HepG2 (cell line): Measurements from ENCODE around the gene RPS6KL1. TPM values are rescaled to one million over a fixed set of nuclear protein-coding genes. Genes with fewer than 3 reads are reported as not detected.

Source experiments
- ATRX ChIP-seq: sonication (generic); formaldehyde crosslinking; IDR thresholded peaks from 2 replicates; pipeline ENCODE4 v1.4.0; 2020; ENCODE audit warnings: missing genetic modification reagents, borderline replicate concordance
- GABPA ChIP-seq, 2 experiments: IDR thresholded peaks; 2 replicates each; pipeline ENCODE4 v1.6.1; 2011 to 2016; ENCODE audit warnings: low read depth in 2 of 2, low read length in 1 of 2, missing biosample characterization in 1 of 2, missing genetic modification characterization in 1 of 2
- GATA4 ChIP-seq: sonication (generic); IDR thresholded peaks from 2 replicates; pipeline ENCODE4 v1.6.1; 2016; ENCODE audit warnings: antibody characterized with exemption, low read depth, borderline replicate concordance
- PITX1 ChIP-seq: sonication (generic); formaldehyde crosslinking; IDR thresholded peaks from 2 replicates; pipeline ENCODE4 v1.5.1; 2020; ENCODE audit warnings: mild to moderate bottlenecking, missing genetic modification reagents
- SAP130 ChIP-seq: IDR thresholded peaks from 2 replicates; pipeline ENCODE4 v1.6.1; 2016; ENCODE audit warnings: low read depth
- TSC22D2 ChIP-seq: sonication (generic); formaldehyde crosslinking; IDR thresholded peaks from 2 replicates; pipeline ENCODE4 v1.5.1; 2020; ENCODE audit warnings: missing genetic modification reagents, mild to moderate bottlenecking, borderline replicate concordance
- ZNF746 ChIP-seq: sonication (generic); formaldehyde crosslinking; IDR thresholded peaks from 2 replicates; pipeline ENCODE4 v1.8.0; 2022; ENCODE audit warnings: mild to moderate bottlenecking, missing genetic modification reagents
- ZSCAN21 ChIP-seq: sonication (generic); formaldehyde crosslinking; IDR thresholded peaks from 2 replicates; pipeline ENCODE4 v1.8.0; 2022; ENCODE audit warnings: mild to moderate bottlenecking, missing genetic modification reagents, moderate library complexity, borderline replicate concordance
- polyA plus RNA-seq, 8 experiments: library from polyadenylated mRNA; depleted of rRNA in 3 of 8; stranded (reverse) in 7 of 8; unstranded in 1 of 8; fragments of >200 nt; fragmentation: Illumina TruSeq in 4 of 8; extraction: Trizol in 4 of 8; gene quantifications; 2 replicates each; pipeline versions ENCODE4 v1.2.1 to v1.2.3, GENCODE V29; 2011 to 2016; ENCODE audit warnings: low read depth in 4 of 8, missing spikeins in 1 of 8, mixed read lengths in 1 of 8; ENCODE audit not compliant: insufficient read depth in 1 of 8
- total RNA-seq, 5 experiments: library from RNA; depleted of rRNA; stranded (reverse); fragments of >200 nt; fragmentation: Illumina TruSeq; extraction: Trizol; gene quantifications; 2 replicates each; pipeline ENCODE4 v1.2.3, GENCODE V29; 2016; ENCODE audit warnings: low read depth in 1 of 5
- TF ChIP-seq, protein P1 (sequence below): sonication (generic); formaldehyde crosslinking; IDR thresholded peaks from 2 replicates; pipeline ENCODE4 v1.4.0; 2020; ENCODE audit warnings: missing genetic modification reagents, mild to moderate bottlenecking, borderline replicate concordance
- TF ChIP-seq, protein P2 (sequence below): sonication (generic); formaldehyde crosslinking; IDR thresholded peaks from 2 replicates; pipeline ENCODE4 v1.4.0; 2020; ENCODE audit warnings: missing genetic modification reagents
- TF ChIP-seq, protein P3 (sequence below): IDR thresholded peaks from 2 replicates; pipeline ENCODE4 v1.6.1; 2016; ENCODE audit warnings: missing compliant biosample characterization, missing genetic modification reagents, borderline replicate concordance
- TF ChIP-seq, protein P4 (sequence below): sonication (generic); IDR thresholded peaks from 2 replicates; pipeline ENCODE4 v1.6.1; 2016; ENCODE audit warnings: low read depth, borderline replicate concordance
- TF ChIP-seq, protein P5 (sequence below): sonication (generic); formaldehyde crosslinking; IDR thresholded peaks from 2 replicates; pipeline ENCODE4 v1.4.0; 2020; ENCODE audit warnings: missing genetic modification reagents, borderline replicate concordance

RPS6KL1 gene
- total and polyA plus RNA-seq, 2 of the 13 experiments (the other 11 are each of a cell fraction or from before 2014, with no cell fraction given) = 6.5 to 11.5 TPM

DNA sequence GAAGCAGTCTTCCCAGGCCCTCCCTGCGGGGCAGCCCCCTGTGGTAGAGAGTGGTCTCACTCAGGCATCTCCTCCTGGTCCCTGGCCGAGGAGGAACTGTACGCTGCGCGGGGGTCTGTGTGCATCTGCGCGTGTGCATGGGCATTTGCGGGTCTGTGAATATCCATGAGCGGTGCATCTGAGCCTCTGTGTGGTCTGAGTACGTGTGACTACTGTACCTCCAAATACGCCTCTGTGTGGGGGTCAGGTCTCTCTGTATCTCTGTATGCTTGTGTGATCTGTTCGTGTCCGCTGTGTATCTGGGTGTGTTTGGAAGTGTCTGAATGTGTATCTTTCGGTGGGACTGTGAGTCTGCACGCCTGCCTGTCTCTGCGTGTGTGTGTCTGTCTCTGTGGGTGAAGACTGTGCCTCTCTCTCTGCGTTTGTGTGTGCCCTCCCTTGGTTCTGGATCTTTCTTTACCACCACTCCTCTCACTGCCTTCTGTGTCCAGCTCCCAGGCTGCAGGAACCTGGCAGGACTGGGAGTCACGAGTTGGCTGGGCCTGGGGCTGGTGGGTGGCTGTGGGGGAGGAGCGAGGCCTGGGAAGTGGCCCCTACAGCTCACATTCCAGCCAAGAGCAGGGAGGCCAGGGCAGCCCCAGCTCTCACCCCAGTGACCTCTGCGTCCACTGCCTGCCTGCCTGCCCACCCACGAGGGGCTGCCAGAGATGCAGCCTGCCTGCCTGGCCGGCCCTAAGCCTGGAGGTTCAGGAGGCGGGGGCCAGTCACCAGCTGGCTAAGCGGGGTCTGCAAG lies 33.4 kb upstream of the RPS6KL1 start (continued):
- TF ChIP-seq, protein P1, sequence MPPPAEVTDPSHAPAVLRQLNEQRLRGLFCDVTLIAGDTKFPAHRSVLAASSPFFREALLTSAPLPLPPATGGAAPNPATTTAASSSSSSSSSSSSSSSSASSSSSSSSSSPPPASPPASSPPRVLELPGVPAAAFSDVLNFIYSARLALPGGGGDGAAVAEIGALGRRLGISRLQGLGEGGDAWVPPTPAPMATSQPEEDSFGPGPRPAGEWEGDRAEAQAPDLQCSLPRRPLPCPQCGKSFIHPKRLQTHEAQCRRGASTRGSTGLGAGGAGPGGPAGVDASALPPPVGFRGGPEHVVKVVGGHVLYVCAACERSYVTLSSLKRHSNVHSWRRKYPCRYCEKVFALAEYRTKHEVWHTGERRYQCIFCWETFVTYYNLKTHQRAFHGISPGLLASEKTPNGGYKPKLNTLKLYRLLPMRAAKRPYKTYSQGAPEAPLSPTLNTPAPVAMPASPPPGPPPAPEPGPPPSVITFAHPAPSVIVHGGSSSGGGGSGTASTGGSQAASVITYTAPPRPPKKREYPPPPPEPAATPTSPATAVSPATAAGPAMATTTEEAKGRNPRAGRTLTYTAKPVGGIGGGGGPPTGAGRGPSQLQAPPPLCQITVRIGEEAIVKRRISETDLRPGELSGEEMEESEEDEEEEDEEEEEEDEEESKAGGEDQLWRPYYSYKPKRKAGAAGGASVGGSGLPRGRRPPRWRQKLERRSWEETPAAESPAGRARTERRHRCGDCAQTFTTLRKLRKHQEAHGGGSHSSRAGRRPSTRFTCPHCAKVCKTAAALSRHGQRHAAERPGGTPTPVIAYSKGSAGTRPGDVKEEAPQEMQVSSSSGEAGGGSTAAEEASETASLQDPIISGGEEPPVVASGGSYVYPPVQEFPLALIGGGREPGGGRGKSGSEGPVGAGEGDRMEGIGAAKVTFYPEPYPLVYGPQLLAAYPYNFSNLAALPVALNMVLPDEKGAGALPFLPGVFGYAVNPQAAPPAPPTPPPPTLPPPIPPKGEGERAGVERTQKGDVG (CRISPR knock-in tag) = 0 out of 2 replicates have a peak, but pooled peaks have one; percentile 7
- TF ChIP-seq ZSCAN21 (peak; percentile 35; the same call in 1 of the 2 replicates), PITX1 (CRISPR knock-in tag) (0 out of 2 replicates have a peak, but pooled peaks have one; percentile 40), GATA4 (no peak), ATRX (CRISPR knock-in tag) (no peak), GABPA (IDR thresholded peaks at IDR 0.05; ENCODE audit: low read depth, low read length) (no peak), GABPA (CRISPR knock-in tag; IDR thresholded peaks at IDR 0.05; ENCODE audit: low read depth) (no peak), ZNF746 (CRISPR knock-in tag) (0 out of 2 replicates have a peak, but pooled peaks have one; percentile 49), SAP130 (CRISPR knock-in tag) (peak; percentile 45; the same call in 1 of the 2 replicates), TSC22D2 (no peak)
- TF ChIP-seq, protein P2, sequence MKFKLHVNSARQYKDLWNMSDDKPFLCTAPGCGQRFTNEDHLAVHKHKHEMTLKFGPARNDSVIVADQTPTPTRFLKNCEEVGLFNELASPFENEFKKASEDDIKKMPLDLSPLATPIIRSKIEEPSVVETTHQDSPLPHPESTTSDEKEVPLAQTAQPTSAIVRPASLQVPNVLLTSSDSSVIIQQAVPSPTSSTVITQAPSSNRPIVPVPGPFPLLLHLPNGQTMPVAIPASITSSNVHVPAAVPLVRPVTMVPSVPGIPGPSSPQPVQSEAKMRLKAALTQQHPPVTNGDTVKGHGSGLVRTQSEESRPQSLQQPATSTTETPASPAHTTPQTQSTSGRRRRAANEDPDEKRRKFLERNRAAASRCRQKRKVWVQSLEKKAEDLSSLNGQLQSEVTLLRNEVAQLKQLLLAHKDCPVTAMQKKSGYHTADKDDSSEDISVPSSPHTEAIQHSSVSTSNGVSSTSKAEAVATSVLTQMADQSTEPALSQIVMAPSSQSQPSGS = peak; percentile 15; the same call in 1 of the 2 replicates
- TF ChIP-seq, protein P3, sequence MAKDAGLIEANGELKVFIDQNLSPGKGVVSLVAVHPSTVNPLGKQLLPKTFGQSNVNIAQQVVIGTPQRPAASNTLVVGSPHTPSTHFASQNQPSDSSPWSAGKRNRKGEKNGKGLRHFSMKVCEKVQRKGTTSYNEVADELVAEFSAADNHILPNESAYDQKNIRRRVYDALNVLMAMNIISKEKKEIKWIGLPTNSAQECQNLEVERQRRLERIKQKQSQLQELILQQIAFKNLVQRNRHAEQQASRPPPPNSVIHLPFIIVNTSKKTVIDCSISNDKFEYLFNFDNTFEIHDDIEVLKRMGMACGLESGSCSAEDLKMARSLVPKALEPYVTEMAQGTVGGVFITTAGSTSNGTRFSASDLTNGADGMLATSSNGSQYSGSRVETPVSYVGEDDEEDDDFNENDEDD (CRISPR knock-in tag) = peak; percentile 40; the same call in 1 of the 2 replicates
- TF ChIP-seq, protein P4, sequence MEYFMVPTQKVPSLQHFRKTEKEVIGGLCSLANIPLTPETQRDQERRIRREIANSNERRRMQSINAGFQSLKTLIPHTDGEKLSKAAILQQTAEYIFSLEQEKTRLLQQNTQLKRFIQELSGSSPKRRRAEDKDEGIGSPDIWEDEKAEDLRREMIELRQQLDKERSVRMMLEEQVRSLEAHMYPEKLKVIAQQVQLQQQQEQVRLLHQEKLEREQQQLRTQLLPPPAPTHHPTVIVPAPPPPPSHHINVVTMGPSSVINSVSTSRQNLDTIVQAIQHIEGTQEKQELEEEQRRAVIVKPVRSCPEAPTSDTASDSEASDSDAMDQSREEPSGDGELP = 0 out of 2 replicates have a peak, but pooled peaks have one; percentile 38
- TF ChIP-seq, protein P5, sequence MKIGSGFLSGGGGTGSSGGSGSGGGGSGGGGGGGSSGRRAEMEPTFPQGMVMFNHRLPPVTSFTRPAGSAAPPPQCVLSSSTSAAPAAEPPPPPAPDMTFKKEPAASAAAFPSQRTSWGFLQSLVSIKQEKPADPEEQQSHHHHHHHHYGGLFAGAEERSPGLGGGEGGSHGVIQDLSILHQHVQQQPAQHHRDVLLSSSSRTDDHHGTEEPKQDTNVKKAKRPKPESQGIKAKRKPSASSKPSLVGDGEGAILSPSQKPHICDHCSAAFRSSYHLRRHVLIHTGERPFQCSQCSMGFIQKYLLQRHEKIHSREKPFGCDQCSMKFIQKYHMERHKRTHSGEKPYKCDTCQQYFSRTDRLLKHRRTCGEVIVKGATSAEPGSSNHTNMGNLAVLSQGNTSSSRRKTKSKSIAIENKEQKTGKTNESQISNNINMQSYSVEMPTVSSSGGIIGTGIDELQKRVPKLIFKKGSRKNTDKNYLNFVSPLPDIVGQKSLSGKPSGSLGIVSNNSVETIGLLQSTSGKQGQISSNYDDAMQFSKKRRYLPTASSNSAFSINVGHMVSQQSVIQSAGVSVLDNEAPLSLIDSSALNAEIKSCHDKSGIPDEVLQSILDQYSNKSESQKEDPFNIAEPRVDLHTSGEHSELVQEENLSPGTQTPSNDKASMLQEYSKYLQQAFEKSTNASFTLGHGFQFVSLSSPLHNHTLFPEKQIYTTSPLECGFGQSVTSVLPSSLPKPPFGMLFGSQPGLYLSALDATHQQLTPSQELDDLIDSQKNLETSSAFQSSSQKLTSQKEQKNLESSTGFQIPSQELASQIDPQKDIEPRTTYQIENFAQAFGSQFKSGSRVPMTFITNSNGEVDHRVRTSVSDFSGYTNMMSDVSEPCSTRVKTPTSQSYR = peak; percentile 91
